Subcutaneous adipose tissue (tissue), 4 donors: ENCODE results near the gene ABCC1. TPM values are rescaled to one million over a fixed set of nuclear protein-coding genes. Genes with fewer than 3 reads are reported as not detected.

Experiments
- CTCF ChIP-seq: fragments of 450-650 bp; IDR thresholded peaks from one replicate; pipeline ENCODE4 v1.5.1; 2016; ENCODE audit warnings: low read depth, mild to moderate bottlenecking, control low read depth, antibody characterized with exemption, moderate library complexity
- total RNA-seq, 4 donors: library from RNA; depleted of rRNA; stranded (reverse); fragments of >200 nt; gene quantifications; one replicate each; pipeline ENCODE4 v1.1.0, GENCODE V29; 2016

ABCC1 gene
- total RNA-seq, 4 donors from 2014 or later, result 16.1 to 23.6 (median 22.1) TPM

- no peak for TF ChIP-seq CTCF
These were observed 156.2 kb downstream of the ABCC1 start for GRCh38 chr16:16105646-16106045.

- no peak for TF ChIP-seq CTCF
These were observed 157.1 kb downstream of the ABCC1 start for GRCh38 chr16:16106466-16106865.

- no peak for TF ChIP-seq CTCF
These were observed 158.4 kb downstream of the ABCC1 start for GRCh38 chr16:16107839-16108238.

- no peak for TF ChIP-seq CTCF
These were observed 159.3 kb downstream of the ABCC1 start for GRCh38 chr16:16108759-16109158.

- no peak for TF ChIP-seq CTCF
These were observed 160.2 kb downstream of the ABCC1 start for GRCh38 chr16:16109453-16110110.

GRCh38 chr16:16110111-16110490, 160.7 kb downstream of the ABCC1 start:
- no peak for TF ChIP-seq CTCF

GRCh38 chr16:16111639-16112038, 162.2 kb downstream of the ABCC1 start:
- no peak for TF ChIP-seq CTCF
